Measurements from ENCODE around the gene MTHFD2.

Gene MTHFD2

GRCh38 chr2:74252862-74253261, 54.4 kb downstream of the MTHFD2 start:
- H3K36me3 ChIP-seq (ENCODE audit: insufficient read depth, low read length): no peaks in the 10 kb centered on the region
- H3K9me2 ChIP-seq (replicated peaks; ENCODE audit: low read depth, low read length): no peaks in the 10 kb centered on the region
- no peak overlapping the region for H3K9ac ChIP-seq (ENCODE audit: low read depth, low read length, poor library complexity, severe bottlenecking)
- H3K4me2 ChIP-seq (ENCODE audit: low read depth, low read length, poor library complexity, severe bottlenecking): no peak overlapping the region
- no peaks in the 10 kb centered on the region for H4K20me1 ChIP-seq (ENCODE audit: insufficient read depth, low read length, poor library complexity, severe bottlenecking)
- H3F3A ChIP-seq (ENCODE audit: low read depth): no peaks in the 10 kb centered on the region
- no peaks in the 10 kb centered on the region for H3K9me3 ChIP-seq (ENCODE audit: insufficient read depth, low read depth, low read length)
- TF ChIP-seq EZH2phosphoT487 (IDR thresholded peaks at IDR 0.05; ENCODE audit: borderline replicate concordance) (no peak), CTCF (conservative IDR thresholded peaks at IDR 0.05; ENCODE audit: low read length) (no peak)
- H3K4me1 ChIP-seq (ENCODE audit: insufficient read depth, low read length, poor library complexity, severe bottlenecking): no peaks in the 10 kb centered on the region
- no peaks in the 10 kb centered on the region for H3K79me2 ChIP-seq (ENCODE audit: insufficient read depth, low read length)
- no peak overlapping the region for H2AFZ ChIP-seq (ENCODE audit: low read length)
- no peak overlapping the region for H3K4me3 ChIP-seq (ENCODE audit: low read length, poor library complexity, severe bottlenecking)
- H3K27me3 ChIP-seq (ENCODE audit: insufficient read depth, low read length, poor library complexity, severe bottlenecking): no peaks in the 10 kb centered on the region

GRCh38 chr2:74253306-74253970, 55.0 kb downstream of the MTHFD2 start:
- no peaks in the 10 kb centered on the region for H3K9me2 ChIP-seq (replicated peaks; ENCODE audit: low read depth, low read length)
- no peaks in the 10 kb centered on the region for H3F3A ChIP-seq (ENCODE audit: low read depth)
- H3K79me2 ChIP-seq (ENCODE audit: insufficient read depth, low read length): no peaks in the 10 kb centered on the region
- TF ChIP-seq CTCF (conservative IDR thresholded peaks at IDR 0.05; ENCODE audit: low read length) (no peak), EZH2phosphoT487 (IDR thresholded peaks at IDR 0.05; ENCODE audit: borderline replicate concordance) (no peak)
- H3K9ac ChIP-seq (ENCODE audit: low read depth, low read length, poor library complexity, severe bottlenecking): no peak overlapping the region
- H3K4me1 ChIP-seq (ENCODE audit: insufficient read depth, low read length, poor library complexity, severe bottlenecking): no peaks in the 10 kb centered on the region
- H3K36me3 ChIP-seq (ENCODE audit: insufficient read depth, low read length): no peaks in the 10 kb centered on the region
- H3K4me2 ChIP-seq (ENCODE audit: low read depth, low read length, poor library complexity, severe bottlenecking): no peak overlapping the region
- no peak overlapping the region for H2AFZ ChIP-seq (ENCODE audit: low read length)
- no peaks in the 10 kb centered on the region for H4K20me1 ChIP-seq (ENCODE audit: insufficient read depth, low read length, poor library complexity, severe bottlenecking)
- no peaks in the 10 kb centered on the region for H3K9me3 ChIP-seq (ENCODE audit: insufficient read depth, low read depth, low read length)
- H3K27me3 ChIP-seq (ENCODE audit: insufficient read depth, low read length, poor library complexity, severe bottlenecking): no peaks in the 10 kb centered on the region
- no peak overlapping the region for H3K4me3 ChIP-seq (ENCODE audit: low read length, poor library complexity, severe bottlenecking)

DNA sequence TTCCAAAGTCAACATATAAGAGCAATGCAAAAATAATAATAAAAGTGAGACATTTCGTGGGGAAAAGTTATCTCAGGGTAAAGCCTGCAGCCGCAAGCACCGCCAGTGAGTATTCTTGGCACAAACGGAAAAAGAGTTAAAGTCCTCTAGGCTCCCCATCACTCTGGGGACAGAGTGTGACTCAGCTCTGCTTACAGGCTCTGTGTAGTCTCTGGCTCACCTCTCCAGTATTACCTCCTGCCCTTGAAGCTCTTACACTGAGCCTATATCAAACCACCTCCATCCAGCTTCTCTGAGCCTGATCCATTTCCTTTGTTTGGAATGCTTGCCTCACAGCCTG, 55.5 kb downstream of the MTHFD2 start:
- TF ChIP-seq EZH2phosphoT487 (IDR thresholded peaks at IDR 0.05; ENCODE audit: borderline replicate concordance): no peak
- no peak for TF ChIP-seq CTCF (conservative IDR thresholded peaks at IDR 0.05; ENCODE audit: low read length)

More for the DNA sequence above, 55.5 kb downstream of the MTHFD2 start:
- Histone ChIP-seq H3K36me3 (ENCODE audit: insufficient read depth, low read length) (no peaks in the 10 kb centered on the region), H3K4me3 (ENCODE audit: low read length, poor library complexity, severe bottlenecking) (no peak overlapping the region), H3K9ac (ENCODE audit: low read depth, low read length, poor library complexity, severe bottlenecking) (no peak overlapping the region), H3K9me3 (ENCODE audit: insufficient read depth, low read depth, low read length) (no peaks in the 10 kb centered on the region), H3K9me2 (replicated peaks; ENCODE audit: low read depth, low read length) (no peaks in the 10 kb centered on the region), H3K4me1 (ENCODE audit: insufficient read depth, low read length, poor library complexity, severe bottlenecking) (no peaks in the 10 kb centered on the region), H3K79me2 (ENCODE audit: insufficient read depth, low read length) (no peaks in the 10 kb centered on the region), H2AFZ (ENCODE audit: low read length) (no peak overlapping the region), H3K27me3 (ENCODE audit: insufficient read depth, low read length, poor library complexity, severe bottlenecking) (no peaks in the 10 kb centered on the region), H4K20me1 (ENCODE audit: insufficient read depth, low read length, poor library complexity, severe bottlenecking) (no peaks in the 10 kb centered on the region), H3F3A (ENCODE audit: low read depth) (no peaks in the 10 kb centered on the region), H3K4me2 (ENCODE audit: low read depth, low read length, poor library complexity, severe bottlenecking) (no peak overlapping the region)

Measured in Loucy (cell line).